Stimulated activated CD8-positive, alpha-beta memory T cell treated with anti-CD3 and anti-CD28 coated beads, Interleukin-4, amount 100 ng/mL, for 4 hours (primary cell): Measurements from ENCODE around the gene NHS.

Experiments used
- DNase-seq, 2 donors: peaks; one replicate each; pipeline ENCODE4 v3.0.0-alpha.2; 2020; ENCODE audit warnings: low read depth in 2 of 2, low spot score in 1 of 2

The NHS gene

DNA sequence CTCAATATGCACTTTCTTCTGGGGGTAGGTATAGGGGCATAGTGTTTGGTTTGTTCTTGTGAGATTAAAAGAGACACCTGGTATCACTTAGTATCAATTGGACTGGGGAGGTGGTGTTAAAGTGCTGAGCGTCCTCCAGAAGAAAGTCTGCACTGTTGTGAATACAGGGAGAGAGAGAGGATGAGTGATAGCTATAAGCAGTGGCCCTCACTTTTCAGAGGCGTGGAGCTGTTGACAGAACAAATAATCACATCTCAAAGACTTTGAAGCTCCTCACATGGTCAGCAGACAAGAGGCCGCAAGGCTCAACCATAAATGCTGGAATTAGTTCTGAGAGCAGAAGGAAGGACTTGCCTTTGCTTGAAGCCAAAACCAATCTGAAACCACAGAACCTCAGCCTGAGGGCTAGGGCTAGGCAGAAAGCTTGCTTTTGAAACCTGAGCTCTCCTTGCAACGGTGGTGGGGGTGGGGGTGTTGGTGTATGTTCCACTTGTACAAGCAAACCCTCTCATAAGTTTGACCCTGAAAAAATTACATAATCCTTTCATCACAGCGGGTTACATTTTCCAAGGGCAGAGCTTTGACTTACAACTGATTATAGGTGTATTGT, 239.1 kb downstream of the NHS start:
- no peak for DNase-seq

DNA sequence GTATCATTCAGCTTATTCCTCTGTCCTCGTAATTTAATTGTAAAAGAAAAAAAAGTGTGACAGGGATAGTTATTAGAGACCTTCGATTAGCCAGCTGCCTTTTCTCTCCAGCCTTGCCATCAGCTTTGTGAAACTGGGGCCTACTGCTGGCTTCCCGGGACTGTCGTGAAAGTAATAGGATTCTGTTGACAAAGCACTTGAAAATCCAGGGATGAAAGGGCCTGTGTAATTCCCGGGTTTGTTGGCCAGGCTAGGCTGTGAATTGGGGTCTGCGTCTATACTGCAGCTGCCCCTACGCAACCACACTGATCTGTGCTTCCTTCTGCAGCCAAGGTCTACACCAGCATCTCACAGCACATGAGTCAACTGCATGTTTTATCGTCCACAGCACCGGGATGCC, 241.9 kb downstream of the NHS start:
- DNase-seq, result no peak

DNA sequence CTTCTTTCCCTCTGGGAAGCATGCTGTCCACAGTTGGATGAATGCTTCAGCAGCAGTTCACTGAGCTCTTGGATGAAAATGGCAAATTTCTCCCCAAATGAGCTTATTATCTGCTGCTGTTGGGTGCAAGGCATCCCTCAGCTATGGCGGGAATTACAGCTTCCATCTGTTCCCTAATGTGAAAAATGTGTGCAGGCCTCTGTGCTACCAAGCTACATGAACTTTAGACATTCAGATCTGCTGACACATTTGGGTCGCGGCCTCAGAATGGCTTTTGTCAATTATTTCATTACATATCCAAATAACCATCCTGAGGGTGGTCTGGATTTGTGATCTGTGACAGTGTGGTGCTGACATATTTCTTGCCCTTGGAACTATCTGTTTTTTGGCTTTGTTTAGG, 242.8 kb downstream of the NHS start:
- no peak for DNase-seq

DNA sequence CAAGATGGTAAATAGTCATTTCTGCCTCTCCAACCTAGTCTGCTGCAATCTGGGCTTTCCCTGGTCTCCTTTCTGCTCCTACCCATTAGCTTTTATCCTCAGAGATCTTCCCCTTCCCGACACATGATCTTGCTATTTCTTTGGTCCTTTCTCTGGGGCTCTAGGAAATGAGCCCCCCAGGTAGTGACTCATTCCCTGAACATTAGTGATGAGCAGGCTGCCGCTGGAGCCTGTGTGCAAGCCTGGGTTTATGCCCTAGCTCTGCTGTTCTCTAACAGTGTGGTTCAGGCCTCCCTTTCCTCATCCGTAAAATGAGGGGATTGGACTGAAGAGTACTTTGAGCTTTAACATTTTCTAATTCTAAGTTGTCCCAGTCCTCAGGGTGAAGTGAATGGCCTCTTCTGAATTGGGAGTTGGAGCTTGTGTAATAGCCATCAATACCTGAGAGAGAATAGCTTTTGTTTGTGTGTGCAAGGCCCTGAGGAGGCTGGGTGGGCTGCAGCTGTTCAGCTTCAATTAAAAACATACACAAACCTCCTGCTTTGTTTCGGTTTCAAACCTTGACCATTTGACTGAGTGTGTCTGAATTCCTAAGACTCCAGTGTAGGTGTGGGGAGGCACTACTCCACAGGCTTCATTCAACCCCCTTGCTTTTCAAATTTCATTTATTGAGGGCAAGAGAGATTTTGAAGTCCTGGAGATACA, 246.7 kb downstream of the NHS start:
- no peak for DNase-seq

DNA sequence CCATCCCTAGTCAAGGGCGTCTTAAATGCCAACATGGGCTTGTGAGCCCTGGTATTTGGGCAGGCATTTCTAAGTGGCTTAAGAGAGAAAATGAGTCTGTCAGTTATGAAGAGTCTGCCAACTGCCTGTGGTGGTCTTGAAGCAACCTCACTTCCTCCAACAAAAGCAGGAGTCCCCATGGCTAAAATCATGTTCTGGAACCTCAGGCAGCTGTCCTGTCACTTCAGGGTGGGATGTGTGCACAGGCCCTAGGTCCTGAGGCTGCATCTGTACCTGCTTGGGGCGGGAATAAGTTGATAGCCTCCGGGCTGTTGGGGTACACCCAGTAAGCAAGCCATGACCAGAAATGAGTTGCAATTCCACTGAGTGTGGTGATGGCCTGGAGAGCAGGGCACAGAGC, 247.3 kb downstream of the NHS start:
- no peak for DNase-seq

DNA sequence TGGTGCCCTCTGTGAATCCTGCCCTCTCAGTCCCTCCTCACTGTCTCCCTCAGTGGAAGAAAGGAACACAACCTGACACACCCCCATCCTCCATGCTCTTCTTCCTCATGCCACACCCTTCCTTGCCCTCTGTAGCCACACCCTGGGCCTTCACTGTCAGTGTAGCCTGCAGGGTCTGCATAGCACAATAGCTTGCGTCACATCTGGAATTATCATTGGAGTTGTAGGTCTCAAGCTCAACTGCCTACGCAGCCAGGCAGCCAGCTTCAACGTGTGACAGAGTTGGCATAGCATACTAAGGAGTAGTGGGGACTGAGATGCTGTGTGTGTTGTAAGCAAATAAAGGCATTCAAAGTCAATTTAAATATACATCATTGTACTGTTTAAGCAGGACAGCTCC, 248.8 kb downstream of the NHS start:
- no peak for DNase-seq

DNA sequence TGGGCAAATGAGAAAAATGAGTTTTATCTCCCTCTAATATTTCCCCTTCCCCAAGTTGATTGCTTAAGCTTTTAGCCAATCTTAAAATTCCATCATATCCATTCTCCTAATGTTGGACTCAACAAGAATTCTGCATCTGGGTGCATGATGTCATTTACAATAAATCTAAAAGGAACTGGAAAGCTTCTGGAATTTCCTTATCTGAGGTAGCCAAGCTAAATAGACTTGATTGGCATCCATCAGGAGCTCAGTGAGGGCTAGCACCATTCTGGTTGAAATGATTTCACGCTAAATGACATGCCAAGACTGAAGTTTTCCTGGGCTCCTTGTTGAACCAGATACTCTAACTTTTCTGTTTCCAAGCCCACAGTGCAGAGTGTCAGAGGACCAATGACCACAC, 252.0 kb downstream of the NHS start:
- DNase-seq, result no peak

DNA sequence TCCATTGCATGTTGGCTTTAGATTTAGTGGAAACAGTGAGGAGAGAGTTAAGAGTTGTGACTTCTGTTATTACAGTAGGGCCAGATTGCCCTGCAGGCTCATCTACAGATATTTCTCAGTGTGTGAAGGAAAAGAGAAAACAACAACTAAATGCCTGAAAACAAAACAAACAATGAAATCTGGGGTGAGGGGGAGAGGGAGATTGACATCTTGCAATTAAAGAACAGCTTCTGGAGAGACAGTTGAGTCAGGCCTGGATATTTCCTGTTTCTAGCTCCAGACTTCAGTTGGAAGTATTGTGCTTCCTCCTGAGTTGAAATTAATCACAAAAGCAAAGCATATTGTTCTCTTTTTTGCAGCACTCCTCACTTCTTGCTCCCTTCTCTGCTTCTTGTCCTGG, 254.0 kb downstream of the NHS start:
- DNase-seq, result no peak

DNA sequence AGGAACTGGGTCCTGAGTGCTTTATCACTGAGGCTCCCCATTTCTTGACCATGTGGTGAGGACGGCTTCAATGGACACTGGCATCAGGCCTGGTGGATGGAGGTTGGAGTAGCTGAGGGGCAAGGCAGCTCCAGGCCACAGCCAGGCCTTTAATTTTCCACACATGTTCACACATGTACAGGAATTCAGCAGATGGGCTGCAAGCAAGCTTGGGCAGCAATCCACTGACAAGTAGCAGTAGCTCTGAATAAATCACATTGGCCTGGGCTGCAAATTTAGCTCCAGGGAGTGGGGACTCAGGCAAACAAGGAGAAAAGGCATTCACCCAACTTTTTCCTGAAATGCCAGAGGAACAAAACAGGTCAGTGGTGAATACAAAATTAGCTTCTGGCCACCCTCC, 254.5 kb downstream of the NHS start:
- DNase-seq, result no peak

DNA sequence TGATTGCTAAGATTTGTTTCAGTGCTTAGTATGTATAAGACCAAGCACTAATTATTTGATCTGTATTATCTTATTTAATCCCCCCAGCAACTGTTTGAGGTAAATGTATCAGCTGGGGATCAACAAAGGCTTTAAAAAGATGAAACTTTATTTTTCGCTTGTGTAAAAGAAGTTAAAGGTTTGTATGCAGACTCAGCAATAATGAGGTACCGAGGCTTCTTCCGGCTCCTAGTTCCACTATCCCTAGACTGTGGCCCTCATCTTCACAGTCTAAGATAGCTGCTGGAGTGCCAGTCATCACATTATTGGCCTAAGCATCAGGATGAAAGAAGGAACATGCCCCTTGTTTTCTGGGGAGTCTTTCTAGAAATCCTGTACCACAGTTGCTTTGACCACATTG, 256.6 kb downstream of the NHS start:
- no peak for DNase-seq

DNA sequence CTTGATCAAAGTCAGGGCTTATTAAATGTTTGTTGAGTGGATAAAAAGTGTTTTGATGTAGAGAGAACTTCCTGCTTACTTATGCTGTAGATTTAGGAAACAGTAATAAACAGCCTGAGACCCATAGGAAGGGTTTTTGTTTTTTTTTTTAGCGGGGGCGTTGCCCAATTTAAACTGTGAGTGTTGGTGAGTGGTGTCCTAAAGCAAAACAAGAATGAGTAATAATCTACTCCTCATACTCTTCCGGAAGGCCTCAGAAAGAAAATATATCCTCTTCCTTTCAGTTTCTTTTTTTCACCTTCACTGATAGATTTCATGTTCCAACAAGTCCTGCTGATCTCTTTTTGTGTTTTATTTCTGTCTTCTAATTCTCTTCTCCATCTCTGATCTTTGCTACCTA, 257.9 kb downstream of the NHS start:
- DNase-seq, result no peak

DNA sequence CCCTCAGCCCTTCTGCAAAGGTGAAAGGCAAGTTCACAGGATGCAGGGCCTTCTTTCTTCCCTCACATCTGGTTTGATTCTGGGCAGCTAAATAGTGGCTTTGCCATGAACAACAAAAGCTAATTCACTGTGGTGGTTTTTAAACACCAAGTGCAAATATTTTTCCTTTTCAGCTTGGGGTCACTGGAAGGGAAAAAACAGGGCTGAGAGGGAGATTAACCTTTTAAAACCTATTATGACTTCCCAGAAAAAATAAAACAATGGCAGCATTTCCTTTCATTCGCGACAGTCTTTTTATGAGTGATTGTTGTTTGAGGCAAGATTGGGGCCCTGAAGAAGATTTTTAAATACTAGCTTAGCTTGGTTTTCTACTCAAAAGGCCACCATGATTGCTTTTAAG, 258.5 kb downstream of the NHS start:
- no peak for DNase-seq

DNA sequence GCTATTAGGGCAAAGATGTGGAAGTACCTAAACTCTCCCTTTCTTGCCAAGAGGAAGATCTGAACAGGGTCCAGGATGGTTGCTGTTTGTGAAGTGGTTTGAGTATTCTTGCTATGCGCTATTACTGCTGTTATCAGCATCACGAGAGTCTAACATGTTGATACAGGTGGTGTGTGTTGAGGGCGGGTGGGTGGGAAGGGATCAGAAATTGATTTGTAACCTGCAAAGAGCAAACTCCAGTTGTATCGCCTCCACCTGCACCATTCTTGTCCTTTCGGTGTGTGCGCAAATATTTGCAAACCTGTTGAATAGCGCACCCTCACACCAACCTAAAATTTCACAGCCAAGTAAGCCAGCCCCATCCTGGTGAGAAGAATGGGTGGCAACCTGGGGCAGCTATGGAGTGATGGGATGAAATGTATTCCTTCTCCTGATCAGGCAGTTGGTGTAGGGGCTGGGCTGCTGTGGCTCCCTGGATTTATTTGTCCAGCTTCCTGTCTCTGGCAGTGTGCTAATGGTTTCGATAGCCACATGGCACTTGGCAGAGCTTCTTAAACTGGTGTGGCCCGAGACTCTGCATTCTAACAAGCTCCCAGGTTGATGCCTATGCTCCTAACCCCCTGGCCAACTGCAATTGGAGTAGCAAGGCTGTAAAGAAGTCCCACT, 259.7 kb downstream of the NHS start:
- no peak for DNase-seq

DNA sequence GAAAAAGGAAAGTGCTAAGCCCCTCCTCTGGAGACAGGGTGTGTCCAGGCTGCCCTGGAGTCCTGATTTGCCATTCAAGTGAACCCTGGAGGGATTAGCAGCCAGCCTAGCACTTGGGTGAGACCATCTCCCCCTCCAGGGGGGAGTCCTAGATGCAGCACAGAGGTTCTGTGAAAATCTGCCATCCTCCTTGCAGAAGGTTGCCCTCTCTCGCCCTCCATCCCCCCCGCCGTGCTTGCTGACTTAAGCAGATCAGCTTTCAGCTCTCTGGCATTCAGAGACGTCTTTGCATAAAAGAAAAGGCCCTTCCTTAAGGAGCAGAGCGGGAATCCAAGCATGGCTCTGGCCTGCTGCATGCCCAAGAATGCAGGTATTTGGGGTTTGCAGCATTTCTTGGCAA, 260.2 kb downstream of the NHS start:
- no peak for DNase-seq

DNA sequence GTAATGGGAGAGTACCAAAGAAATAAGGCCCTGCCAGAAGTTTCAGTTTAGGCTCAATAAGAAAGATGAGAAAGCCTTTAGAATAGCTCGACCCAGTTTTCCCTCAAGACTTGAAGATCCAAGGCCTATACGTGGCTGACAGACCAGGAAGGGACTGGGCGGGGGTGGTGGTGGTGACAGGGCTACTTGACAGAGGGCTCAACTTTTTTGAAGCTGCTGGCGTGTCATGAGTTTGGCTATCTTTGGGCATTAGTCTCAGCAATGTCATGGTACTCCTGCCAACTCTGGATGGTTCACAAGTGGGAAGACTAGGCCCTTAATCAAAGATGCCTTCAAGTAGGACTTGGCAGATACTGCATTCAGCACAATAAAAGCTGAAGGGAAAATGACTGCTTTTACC, 262.2 kb downstream of the NHS start:
- no peak for DNase-seq

DNA sequence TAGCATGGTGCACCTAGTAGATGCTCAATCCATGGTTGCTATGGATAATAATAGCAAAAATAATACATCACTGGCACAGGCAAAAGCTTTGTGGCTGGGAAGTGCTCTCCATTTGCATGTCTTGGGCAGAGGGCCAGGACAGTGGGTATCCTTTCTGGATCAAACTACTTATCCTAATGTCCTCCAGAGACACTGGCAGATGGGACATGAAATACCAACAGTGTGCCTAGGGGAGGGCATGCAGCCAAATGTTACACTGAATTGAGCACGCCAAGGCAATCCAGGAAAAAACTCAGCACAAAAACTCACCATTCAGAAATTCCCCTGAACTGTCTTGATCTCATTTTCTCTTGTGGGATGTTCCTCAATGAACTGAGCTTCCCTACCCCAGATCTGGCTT, 263.7 kb downstream of the NHS start:
- no peak for DNase-seq

DNA sequence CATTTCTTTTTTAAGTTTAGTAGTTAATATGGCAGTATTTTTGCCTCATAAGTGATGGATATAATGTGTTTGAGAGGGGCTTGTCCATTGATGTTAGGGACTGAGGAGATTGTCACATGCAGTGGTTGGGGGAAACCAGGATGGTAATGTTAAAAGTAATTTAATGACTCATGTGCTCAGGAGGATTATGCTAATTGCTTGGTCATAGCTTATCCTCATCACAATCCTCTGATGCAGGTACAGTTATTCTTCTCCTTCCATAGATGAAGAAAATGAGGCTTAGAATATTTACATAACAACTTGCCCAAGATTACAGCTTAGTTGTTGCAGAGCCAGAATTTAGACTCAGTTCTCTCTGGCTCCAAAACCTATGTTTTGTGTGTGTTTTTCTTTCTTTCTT, 267.9 kb downstream of the NHS start:
- DNase-seq, result no peak

DNA sequence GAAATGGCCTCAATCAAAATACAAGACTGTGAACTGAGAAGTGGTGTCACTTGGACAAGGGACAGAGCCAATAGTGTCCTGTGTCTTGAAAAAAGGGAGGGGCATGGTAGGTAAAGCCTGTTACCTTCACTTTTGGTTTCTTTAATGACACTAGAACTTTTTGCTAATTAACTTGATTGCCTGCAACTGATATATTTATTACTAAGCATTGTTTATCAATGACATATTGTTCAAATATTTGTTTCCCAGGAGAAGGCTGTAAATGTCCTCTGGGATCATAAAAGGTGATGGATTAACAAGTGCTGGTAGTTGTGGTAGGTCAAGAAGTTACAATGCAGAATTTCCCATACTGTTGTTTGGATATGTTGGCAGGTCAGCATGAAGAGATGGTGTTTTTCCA, 268.5 kb downstream of the NHS start:
- no peak for DNase-seq

DNA sequence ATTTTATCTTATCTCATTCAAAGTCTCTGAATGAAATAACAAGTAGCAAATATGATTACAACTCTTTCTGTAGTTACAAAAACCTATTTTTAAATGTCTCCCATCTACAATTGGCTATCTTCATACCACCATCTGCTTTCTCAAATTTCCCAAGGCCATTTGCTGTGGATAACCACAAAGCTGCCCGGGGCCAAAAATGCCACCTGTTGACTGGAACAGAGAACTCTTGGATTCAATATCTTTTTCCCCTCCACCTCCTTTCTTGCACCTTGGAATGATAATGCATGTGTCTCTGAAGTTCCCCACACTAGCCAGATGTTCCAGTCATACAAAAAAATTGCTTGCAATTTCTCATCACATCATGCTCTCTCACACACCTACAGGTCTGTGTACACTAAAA, 269.0 kb downstream of the NHS start:
- no peak for DNase-seq

DNA sequence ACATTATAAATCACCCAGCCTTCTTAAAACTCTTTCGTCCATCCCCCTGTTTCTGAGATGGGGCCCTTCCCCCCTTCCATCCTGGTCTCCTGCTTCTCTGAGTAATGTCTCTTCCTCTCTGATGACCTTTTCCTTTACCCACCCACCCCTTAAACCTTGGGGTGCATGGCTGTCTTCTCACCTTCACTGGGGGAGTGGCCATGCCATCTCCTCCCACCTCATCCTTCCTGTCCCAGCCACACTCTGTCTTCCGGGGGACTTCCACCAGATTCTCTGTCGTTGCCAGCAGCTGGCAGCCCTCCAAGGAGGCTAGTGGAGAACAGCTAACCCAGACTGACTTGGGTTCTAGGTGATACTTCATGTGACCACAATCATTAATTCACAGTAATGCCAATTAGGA, 279.1 kb downstream of the NHS start:
- DNase-seq, result peak in 1 of 2 donors; percentile 23

DNA sequence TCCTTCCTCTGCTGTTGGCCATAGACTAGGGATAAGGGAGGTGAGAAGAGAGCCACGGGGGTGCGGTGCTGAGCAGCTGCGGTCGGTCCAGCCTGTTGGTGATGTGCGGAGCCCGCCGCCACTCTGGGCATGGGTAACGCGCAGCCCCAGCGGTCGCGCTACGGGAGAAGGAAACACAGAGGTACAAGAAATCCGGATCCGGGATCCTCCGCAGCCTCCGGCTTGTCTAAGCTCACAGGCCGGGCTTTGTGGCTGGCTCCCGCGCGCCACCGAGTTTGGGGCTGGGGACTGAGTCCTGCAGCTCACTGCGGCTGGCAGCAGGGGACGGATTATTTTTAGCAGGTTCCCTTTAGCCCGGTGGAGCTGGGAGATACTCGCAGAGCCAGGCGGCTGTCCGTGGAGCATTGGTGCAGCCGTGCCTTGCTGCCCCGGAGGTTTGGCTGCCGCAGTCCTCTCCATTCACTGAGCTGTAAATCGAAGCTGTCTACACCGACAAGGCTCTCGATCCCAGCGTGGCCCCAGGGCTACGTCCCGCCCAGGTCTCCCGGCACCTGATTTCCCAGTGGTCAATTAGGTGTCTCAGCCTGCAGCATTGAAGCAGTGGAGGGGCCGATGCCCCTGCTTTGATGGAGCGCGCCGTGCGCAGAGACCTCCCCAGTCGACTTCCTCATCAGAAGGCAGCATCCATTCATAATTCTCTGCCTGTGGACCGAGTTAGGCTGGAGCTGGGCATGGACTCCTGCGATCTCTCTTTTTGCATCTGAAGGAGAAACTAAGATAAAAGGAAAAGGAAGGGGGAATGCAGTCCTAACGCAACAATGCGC, 280.4 kb downstream of the NHS start:
- no peak for DNase-seq

DNA sequence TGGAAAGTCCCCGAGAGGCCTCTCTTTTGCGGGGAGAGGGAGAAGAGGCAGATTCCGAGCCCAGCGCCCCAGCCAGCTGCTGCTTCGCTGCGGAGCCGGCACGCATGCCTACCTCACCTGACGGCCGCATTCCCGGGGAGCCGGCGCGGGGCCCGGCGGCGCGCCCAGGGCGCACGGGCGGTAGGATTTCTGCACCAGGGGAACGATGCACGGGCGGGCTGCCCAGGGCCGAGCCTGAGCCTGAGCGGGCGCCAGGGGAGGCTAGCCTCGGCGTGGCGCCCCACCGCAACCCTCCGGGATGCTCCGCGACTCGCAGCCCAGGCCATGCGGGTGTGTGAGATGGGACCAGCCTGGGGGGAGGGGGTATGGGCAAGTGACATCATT, 281.0 kb downstream of the NHS start:
- no peak for DNase-seq
